H7 (cell line): ENCODE data around the gene CMIP. TPM values are rescaled to one million over a fixed set of nuclear protein-coding genes. Genes with fewer than 3 reads are reported as not detected.

Experiments
- DNase-seq: peaks from one replicate; pipeline ENCODE4 v3.0.0; 2012
- H3K27me3 ChIP-seq: 2 replicates; pipeline ENCODE4 v1.6.0; 2011; ENCODE audit warnings: mild to moderate bottlenecking, low read length; ENCODE audit not compliant: control insufficient read depth, insufficient read depth
- H3K36me3 ChIP-seq: replicated peaks from 2 replicates; pipeline ENCODE4 v1.5.1; 2011; ENCODE audit warnings: low read length; ENCODE audit not compliant: control insufficient read depth, insufficient read depth
- H3K4me3 ChIP-seq: 2 replicates; pipeline ENCODE4 v1.5.1; 2011; ENCODE audit warnings: low read depth, mild to moderate bottlenecking, control low read depth, low read length, moderate library complexity; ENCODE audit not compliant: insufficient read depth
- total RNA-seq: library from RNA; depleted of rRNA; stranded (reverse); fragments of >200 nt; shearing (Covaris generic); gene quantifications from 2 replicates; pipeline ENCODE4 v1.2.3, GENCODE V29; 2014

The CMIP gene
- total RNA-seq, 1 experiment from 2014 or later, result 13.1 TPM

GRCh38 chr16:81545470-81546250, 101.1 kb downstream of the CMIP start:
- Histone ChIP-seq H3K27me3 (no peaks in the 10 kb centered on the region), H3K36me3 (no peaks in the 10 kb centered on the region; the same call in 1 of the 2 replicates), H3K4me3 (no peak overlapping the region)
- peak; percentile 42 for DNase-seq

- DNase-seq, result no peak
- H3K36me3 ChIP-seq, result no peaks in the 10 kb centered on the region; the same call in none of the 2 replicates
- H3K4me3 ChIP-seq, result no peak overlapping the region
- no peaks in the 10 kb centered on the region for H3K27me3 ChIP-seq
Measured at GRCh38 chr16:81546781-81547180, 102.2 kb downstream of the CMIP start.

GRCh38 chr16:81547194-81547938, 102.8 kb downstream of the CMIP start:
- no peak overlapping the region for H3K4me3 ChIP-seq
- H3K36me3 ChIP-seq, result no peaks in the 10 kb centered on the region; the same call in none of the 2 replicates
- DNase-seq, result no peak
- H3K27me3 ChIP-seq, result no peaks in the 10 kb centered on the region

GRCh38 chr16:81547939-81548216, 103.3 kb downstream of the CMIP start:
- Histone ChIP-seq H3K4me3 (no peak overlapping the region), H3K36me3 (no peaks in the 10 kb centered on the region; the same call in none of the 2 replicates), H3K27me3 (no peaks in the 10 kb centered on the region)
- no peak for DNase-seq

- no peaks in the 10 kb centered on the region; the same call in none of the 2 replicates for H3K36me3 ChIP-seq
- H3K4me3 ChIP-seq, result no peak overlapping the region
- DNase-seq, result no peak
- H3K27me3 ChIP-seq, result no peaks in the 10 kb centered on the region
Measured at GRCh38 chr16:81548551-81548875, 103.9 kb downstream of the CMIP start.

GRCh38 chr16:81548876-81549546, 104.4 kb downstream of the CMIP start:
- no peak for DNase-seq
- Histone ChIP-seq H3K4me3 (no peak overlapping the region), H3K36me3 (no peaks in the 10 kb centered on the region; the same call in none of the 2 replicates), H3K27me3 (no peaks in the 10 kb centered on the region)

- Histone ChIP-seq H3K4me3 (no peak overlapping the region), H3K27me3 (no peaks in the 10 kb centered on the region), H3K36me3 (no peaks in the 10 kb centered on the region; the same call in none of the 2 replicates)
- DNase-seq, result no peak
Measured at GRCh38 chr16:81549547-81550431, 105.2 kb downstream of the CMIP start.

- Histone ChIP-seq H3K4me3 (no peak overlapping the region), H3K27me3 (no peaks in the 10 kb centered on the region), H3K36me3 (peaks cover 2% of the 10 kb centered on the region)
- no peak for DNase-seq
Measured at GRCh38 chr16:81550432-81550808, 105.8 kb downstream of the CMIP start.

- no peak overlapping the region for H3K4me3 ChIP-seq
- peak; percentile 46 for DNase-seq
- H3K36me3 ChIP-seq, result peaks cover 2% of the 10 kb centered on the region
- H3K27me3 ChIP-seq, result no peaks in the 10 kb centered on the region
Measured at GRCh38 chr16:81551151-81551808, 106.7 kb downstream of the CMIP start.

- Histone ChIP-seq H3K36me3 (peaks cover 2% of the 10 kb centered on the region), H3K4me3 (no peak overlapping the region), H3K27me3 (no peaks in the 10 kb centered on the region)
- no peak for DNase-seq
Measured at GRCh38 chr16:81551821-81552304, 107.3 kb downstream of the CMIP start.

- peak; percentile 61 for DNase-seq
- Histone ChIP-seq H3K4me3 (no peak overlapping the region), H3K36me3 (peaks cover 2% of the 10 kb centered on the region), H3K27me3 (no peaks in the 10 kb centered on the region)
Measured at GRCh38 chr16:81552743-81553079, 108.1 kb downstream of the CMIP start.

- H3K36me3 ChIP-seq, result peaks cover 2% of the 10 kb centered on the region
- no peaks in the 10 kb centered on the region for H3K27me3 ChIP-seq
- H3K4me3 ChIP-seq, result no peak overlapping the region
- DNase-seq, result peak; percentile 65
Measured at GRCh38 chr16:81553080-81553813, 108.6 kb downstream of the CMIP start.
